Mesothelial cell of epicardium (in vitro differentiated cells): ENCODE measurements around the gene RBM33. TPM values are rescaled to one million over a fixed set of nuclear protein-coding genes. Genes with fewer than 3 reads are reported as not detected.

Source experiments
- DNase-seq, 2 experiments: peaks; one replicate each; pipeline ENCODE4 v3.0.0; 2021; ENCODE audit warnings: low spot score in 2 of 2; ENCODE audit not compliant: unreplicated experiment in 2 of 2
- H3K27ac Mint-ChIP-seq: 2 replicates; pipeline ENCODE4 v1.8.0; 2021; ENCODE audit warnings: mixed read lengths
- H3K27me3 Mint-ChIP-seq: 2 replicates; pipeline ENCODE4 v1.8.0; 2021; ENCODE audit warnings: low read depth, mixed read lengths
- H3K36me3 Mint-ChIP-seq: 2 replicates; pipeline ENCODE4 v1.8.0; 2021; ENCODE audit warnings: mixed read lengths
- H3K4me1 Mint-ChIP-seq: 2 replicates; pipeline ENCODE4 v1.8.0; 2021; ENCODE audit warnings: mixed read lengths
- H3K4me3 Mint-ChIP-seq: 2 replicates; pipeline ENCODE4 v1.8.0; 2021; ENCODE audit warnings: mild to moderate bottlenecking, moderate library complexity, mixed read lengths
- H3K9me3 Mint-ChIP-seq: 2 replicates; pipeline ENCODE4 v1.8.0; 2021; ENCODE audit warnings: mixed read lengths
- CTCF ChIP-seq: fragments of 200-600 bp; sonication (generic); IDR thresholded peaks from one replicate; pipeline ENCODE4 v1.5.0; 2021; ENCODE audit warnings: antibody characterized with exemption; ENCODE audit not compliant: unreplicated experiment
- total RNA-seq: library from RNA; stranded (reverse); gene quantifications from 3 replicates; pipeline ENCODE4 v1.2.1, GENCODE V29; 2021

RBM33 gene
- total RNA-seq, 1 donor from 2014 or later, result 83.4 TPM

GRCh38 chr7:155746188-155746587, 101.7 kb downstream of the RBM33 start:
- Mint-ChIP-seq H3K4me3 (no peak overlapping the region), H3K27me3 (no peaks in the 10 kb centered on the region), H3K9me3 (no peaks in the 10 kb centered on the region), H3K27ac (no peak overlapping the region), H3K4me1 (no peaks in the 10 kb centered on the region), H3K36me3 (peaks cover 26% of the 10 kb centered on the region)
- DNase-seq, result no peak
- TF ChIP-seq CTCF, result no peak

GRCh38 chr7:155747209-155747608, 102.7 kb downstream of the RBM33 start:
- no peak for DNase-seq
- Mint-ChIP-seq H3K9me3 (no peaks in the 10 kb centered on the region), H3K27me3 (no peaks in the 10 kb centered on the region), H3K4me1 (no peaks in the 10 kb centered on the region), H3K27ac (no peak overlapping the region), H3K36me3 (peaks cover 25% of the 10 kb centered on the region), H3K4me3 (no peak overlapping the region)
- TF ChIP-seq CTCF, result no peak

- Mint-ChIP-seq H3K4me3 (no peak overlapping the region), H3K4me1 (peaks cover 17% of the 10 kb centered on the region), H3K36me3 (peaks cover 17% of the 10 kb centered on the region), H3K27me3 (no peaks in the 10 kb centered on the region), H3K9me3 (no peaks in the 10 kb centered on the region), H3K27ac (no peak overlapping the region)
- no peak for DNase-seq
- no peak for TF ChIP-seq CTCF
Observed at GRCh38 chr7:155749578-155749977, 105.1 kb downstream of the RBM33 start.

GRCh38 chr7:155750255-155751125, 106.0 kb downstream of the RBM33 start:
- Mint-ChIP-seq H3K27ac (no peak overlapping the region), H3K36me3 (peaks cover 10% of the 10 kb centered on the region), H3K27me3 (no peaks in the 10 kb centered on the region), H3K4me3 (no peak overlapping the region), H3K4me1 (peaks cover 25% of the 10 kb centered on the region), H3K9me3 (no peaks in the 10 kb centered on the region)
- DNase-seq, result no peak
- no peak for TF ChIP-seq CTCF

- Mint-ChIP-seq H3K4me1 (peaks cover 25% of the 10 kb centered on the region), H3K4me3 (no peak overlapping the region), H3K27ac (no peak overlapping the region), H3K36me3 (peaks cover 9% of the 10 kb centered on the region), H3K27me3 (no peaks in the 10 kb centered on the region), H3K9me3 (no peaks in the 10 kb centered on the region)
- DNase-seq, result no peak
- TF ChIP-seq CTCF, result no peak
Observed at GRCh38 chr7:155751409-155751808, 106.9 kb downstream of the RBM33 start.
